Adipocyte (in vitro differentiated cells): ENCODE measurements around the gene FGGY.
"Not testable (repeated sequence)": the region's sequence is repeated elsewhere in the genome, so short reads cannot be mapped to it uniquely, and the experiment has no call there.

Source experiments
- DNase-seq: peaks from one replicate; pipeline ENCODE4 v3.0.0-alpha.2; 2015; ENCODE audit warnings: low read depth
- H3K27me3 ChIP-seq: replicated peaks from 2 replicates; pipeline ENCODE4 v1.7.0; 2013; ENCODE audit warnings: mild to moderate bottlenecking, low read length, moderate library complexity; ENCODE audit not compliant: control insufficient read depth, insufficient read depth
- H3K36me3 ChIP-seq: 2 replicates; pipeline ENCODE4 v1.7.0; 2013; ENCODE audit warnings: low read length, mild to moderate bottlenecking, moderate library complexity; ENCODE audit not compliant: control insufficient read depth, insufficient read depth, severe bottlenecking
- H3K4me1 ChIP-seq: 2 replicates; pipeline ENCODE4 v1.7.0; 2013; ENCODE audit warnings: mild to moderate bottlenecking, low read length, moderate library complexity; ENCODE audit not compliant: control insufficient read depth, insufficient read depth
- H3K4me3 ChIP-seq: 2 replicates; pipeline ENCODE4 v1.7.0; 2013; ENCODE audit warnings: mild to moderate bottlenecking, low read length, moderate library complexity
- H3K9ac ChIP-seq: 2 replicates; pipeline ENCODE4 v1.7.0; 2013; ENCODE audit warnings: mild to moderate bottlenecking, low read length, moderate library complexity
- H3K9me3 ChIP-seq: 2 replicates; pipeline ENCODE4 v1.7.0; 2013; ENCODE audit warnings: mild to moderate bottlenecking, low read length, moderate library complexity; ENCODE audit not compliant: control insufficient read depth

The FGGY gene

GRCh38 chr1:59598120-59598440, 301.2 kb downstream of the FGGY start:
- no peaks in the 10 kb centered on the region for H3K27me3 ChIP-seq
- H3K36me3 ChIP-seq, result no peaks in the 10 kb centered on the region
- no peak overlapping the region for H3K9ac ChIP-seq
- H3K9me3 ChIP-seq, result no peaks in the 10 kb centered on the region
- DNase-seq, result peak; percentile 5
- H3K4me1 ChIP-seq, result peaks cover 12% of the 10 kb centered on the region
- no peak overlapping the region for H3K4me3 ChIP-seq

- H3K4me3 ChIP-seq, result no peak overlapping the region
- H3K4me1 ChIP-seq, result peaks cover 7% of the 10 kb centered on the region
- no peaks in the 10 kb centered on the region for H3K36me3 ChIP-seq
- no peaks in the 10 kb centered on the region for H3K9me3 ChIP-seq
- H3K9ac ChIP-seq, result no peak overlapping the region
- DNase-seq, result peak; percentile 39
- H3K27me3 ChIP-seq, result no peaks in the 10 kb centered on the region
These were observed 304.1 kb downstream of the FGGY start for GRCh38 chr1:59601041-59601441.

- Histone ChIP-seq H3K9me3 (no peaks in the 10 kb centered on the region), H3K4me3 (no peak overlapping the region), H3K4me1 (no peaks in the 10 kb centered on the region), H3K36me3 (no peaks in the 10 kb centered on the region), H3K9ac (no peak overlapping the region), H3K27me3 (no peaks in the 10 kb centered on the region)
- DNase-seq, result no peak
These were observed 304.9 kb downstream of the FGGY start for GRCh38 chr1:59601811-59602210.

- H3K9ac ChIP-seq, result no peak overlapping the region
- no peaks in the 10 kb centered on the region for H3K9me3 ChIP-seq
- H3K4me3 ChIP-seq, result no peak overlapping the region
- H3K4me1 ChIP-seq, result no peaks in the 10 kb centered on the region
- no peaks in the 10 kb centered on the region for H3K27me3 ChIP-seq
- peak; percentile 44 for DNase-seq
- no peaks in the 10 kb centered on the region for H3K36me3 ChIP-seq
These were observed 307.3 kb downstream of the FGGY start for GRCh38 chr1:59604191-59604590.

GRCh38 chr1:59605184-59605583, 308.3 kb downstream of the FGGY start:
- no peak for DNase-seq
- Histone ChIP-seq H3K9ac (no peak overlapping the region), H3K27me3 (no peaks in the 10 kb centered on the region), H3K9me3 (no peaks in the 10 kb centered on the region), H3K36me3 (no peaks in the 10 kb centered on the region), H3K4me3 (no peak overlapping the region), H3K4me1 (no peaks in the 10 kb centered on the region)

- Histone ChIP-seq H3K4me1 (no peaks in the 10 kb centered on the region), H3K9me3 (no peaks in the 10 kb centered on the region), H3K4me3 (no peak overlapping the region), H3K9ac (no peak overlapping the region), H3K27me3 (no peaks in the 10 kb centered on the region), H3K36me3 (no peaks in the 10 kb centered on the region)
- DNase-seq, result peak; percentile 7
These were observed 308.9 kb downstream of the FGGY start for GRCh38 chr1:59605761-59606160.

GRCh38 chr1:59609245-59609644, 312.4 kb downstream of the FGGY start:
- H3K9me3 ChIP-seq, result no peaks in the 10 kb centered on the region
- H3K4me3 ChIP-seq, result no peak overlapping the region
- H3K9ac ChIP-seq, result no peak overlapping the region
- H3K36me3 ChIP-seq, result no peaks in the 10 kb centered on the region
- H3K27me3 ChIP-seq, result no peaks in the 10 kb centered on the region
- no peak for DNase-seq
- H3K4me1 ChIP-seq, result no peaks in the 10 kb centered on the region

- H3K9me3 ChIP-seq, result not testable (repeated sequence)
These were observed 313.6 kb downstream of the FGGY start for GRCh38 chr1:59610499-59610898.

GRCh38 chr1:59617434-59617833, 320.5 kb downstream of the FGGY start:
- H3K4me1 ChIP-seq, result no peaks in the 10 kb centered on the region
- H3K9ac ChIP-seq, result no peak overlapping the region
- H3K36me3 ChIP-seq, result no peaks in the 10 kb centered on the region
- no peak overlapping the region for H3K4me3 ChIP-seq
- H3K9me3 ChIP-seq, result no peaks in the 10 kb centered on the region
- DNase-seq, result no peak
- H3K27me3 ChIP-seq, result no peaks in the 10 kb centered on the region

More at GRCh38 chr1:59610499-59610898, 313.6 kb downstream of the FGGY start:
- not testable (repeated sequence) for H3K4me3 ChIP-seq, DNase-seq, H3K27me3 ChIP-seq, H3K4me1 ChIP-seq, H3K36me3 ChIP-seq, H3K9ac ChIP-seq

- H3K4me1 ChIP-seq, result no peaks in the 10 kb centered on the region
- no peaks in the 10 kb centered on the region for H3K9me3 ChIP-seq
- no peaks in the 10 kb centered on the region for H3K36me3 ChIP-seq
- H3K9ac ChIP-seq, result no peak overlapping the region
- no peak for DNase-seq
- no peak overlapping the region for H3K4me3 ChIP-seq
- no peaks in the 10 kb centered on the region for H3K27me3 ChIP-seq
These were observed 322.7 kb downstream of the FGGY start for GRCh38 chr1:59619557-59619956.

GRCh38 chr1:59625384-59625783, 328.5 kb downstream of the FGGY start:
- H3K36me3 ChIP-seq, result no peaks in the 10 kb centered on the region
- H3K9me3 ChIP-seq, result no peaks in the 10 kb centered on the region
- H3K4me3 ChIP-seq, result no peak overlapping the region
- no peaks in the 10 kb centered on the region for H3K4me1 ChIP-seq
- no peak overlapping the region for H3K9ac ChIP-seq
- no peak for DNase-seq
- H3K27me3 ChIP-seq, result no peaks in the 10 kb centered on the region

GRCh38 chr1:59631561-59632255, 334.8 kb downstream of the FGGY start:
- H3K4me3 ChIP-seq, result no peak overlapping the region
- H3K27me3 ChIP-seq, result no peaks in the 10 kb centered on the region
- DNase-seq, result no peak
- H3K9ac ChIP-seq, result no peak overlapping the region
- H3K36me3 ChIP-seq, result no peaks in the 10 kb centered on the region
- peaks cover 9% of the 10 kb centered on the region for H3K4me1 ChIP-seq
- no peaks in the 10 kb centered on the region for H3K9me3 ChIP-seq
